Stimulated activated CD4-positive, alpha-beta T cell treated with anti-CD3 and anti-CD28 coated beads, Interleukin-1b, Interleukin-23, amount 100 ng/mL, for 1 hour (primary cell): ENCODE data around the gene PRKG1.

Experiments
- DNase-seq, 2 donors: peaks; one replicate each; pipeline ENCODE4 v3.0.0-alpha.2; 2020; ENCODE audit warnings: low read depth in 2 of 2

PRKG1 gene

GRCh38 chr10:51590818-51591217 is 516.5 kb downstream of the PRKG1 start:
- DNase-seq, result no peak

DNA sequence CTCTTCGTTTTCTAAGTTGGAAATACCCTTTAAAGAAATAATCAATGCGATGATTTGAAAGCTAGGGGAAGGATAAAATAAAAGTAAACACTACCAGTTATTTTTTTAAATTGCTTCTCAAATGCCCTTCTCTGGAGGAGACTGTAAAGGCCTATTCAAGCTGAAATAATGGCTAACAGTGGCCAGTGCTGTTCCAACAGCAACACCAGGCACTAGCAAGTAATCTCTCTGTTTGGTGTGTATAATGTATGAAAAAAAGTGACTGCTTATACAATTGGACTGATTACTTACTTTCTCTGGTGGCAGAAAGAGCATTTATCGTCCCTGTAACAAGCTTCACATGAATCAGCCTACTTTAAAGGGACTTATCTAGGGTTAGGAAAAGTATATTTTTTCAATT is 522.4 kb downstream of the PRKG1 start:
- DNase-seq, result no peak

DNA sequence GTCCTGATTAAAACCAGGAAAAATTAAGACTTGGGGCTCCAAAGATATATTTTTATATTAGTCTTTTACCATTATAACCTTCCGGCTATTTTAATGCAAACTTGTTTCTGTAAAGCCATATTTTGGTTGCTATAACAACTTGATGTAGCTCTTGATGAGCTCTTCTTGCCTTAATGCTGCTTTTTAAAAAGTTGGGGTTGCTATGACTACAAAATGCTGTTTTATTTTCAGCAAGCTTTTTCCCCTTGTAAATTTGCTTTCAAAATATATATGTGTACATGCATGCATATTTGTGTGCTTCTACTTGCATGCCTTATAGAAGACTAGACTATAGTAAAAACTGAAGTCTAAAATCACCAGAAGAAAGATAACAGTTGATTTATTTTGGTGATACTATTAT is 525.4 kb downstream of the PRKG1 start:
- DNase-seq, result no peak

GRCh38 chr10:51602326-51602725 is 528.0 kb downstream of the PRKG1 start:
- no peak for DNase-seq

- no peak for DNase-seq
Observed at GRCh38 chr10:51604579-51604978, 530.3 kb downstream of the PRKG1 start.

GRCh38 chr10:51606825-51607462 is 532.7 kb downstream of the PRKG1 start:
- DNase-seq, result no peak

GRCh38 chr10:51607463-51607835 is 533.2 kb downstream of the PRKG1 start:
- no peak for DNase-seq

DNA sequence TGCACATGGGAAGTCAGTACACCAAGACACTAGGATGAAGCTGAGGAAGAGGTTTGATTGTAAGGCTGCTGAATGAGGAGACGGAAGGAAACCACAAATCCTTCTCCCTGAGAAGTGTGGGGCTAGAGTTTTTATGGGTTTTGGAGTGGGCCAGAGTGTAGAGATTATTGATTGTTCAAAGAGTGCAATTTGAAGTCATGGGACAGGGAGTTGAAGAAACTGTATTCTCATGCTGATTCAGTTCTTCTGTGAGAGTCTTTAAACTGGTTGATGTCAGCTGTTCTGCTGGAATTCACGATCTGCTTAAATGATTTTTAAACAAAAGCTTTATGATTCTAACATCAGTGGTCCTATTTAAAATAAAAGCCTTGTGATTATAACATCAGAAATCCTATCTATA is 533.9 kb downstream of the PRKG1 start:
- no peak for DNase-seq

GRCh38 chr10:51615764-51616298 is 541.5 kb downstream of the PRKG1 start:
- DNase-seq, result no peak

- no peak for DNase-seq
Observed at GRCh38 chr10:51617576-51618235, 543.4 kb downstream of the PRKG1 start.

GRCh38 chr10:51619365-51619764 is 545.1 kb downstream of the PRKG1 start:
- no peak for DNase-seq

GRCh38 chr10:51620131-51620530 is 545.8 kb downstream of the PRKG1 start:
- DNase-seq, result no peak

DNA sequence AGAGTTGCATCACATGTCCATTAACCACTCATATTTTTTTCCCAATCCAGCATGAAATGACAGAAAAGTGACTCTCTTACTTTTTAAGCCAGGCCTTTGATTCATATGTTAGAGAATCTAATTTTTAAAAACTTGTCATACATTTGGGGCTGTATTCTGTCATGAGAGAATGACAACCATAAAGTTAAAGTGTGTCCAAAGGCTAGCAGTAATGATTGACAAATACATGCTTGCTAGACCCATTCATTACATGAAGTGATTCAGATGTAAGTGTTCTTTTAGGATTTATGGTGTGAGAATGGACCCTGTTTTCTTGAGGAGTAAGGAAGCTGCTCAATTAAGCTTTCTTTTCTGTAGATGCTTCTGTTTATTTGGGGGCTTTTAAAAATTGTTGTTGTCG is 549.7 kb downstream of the PRKG1 start:
- no peak for DNase-seq

DNA sequence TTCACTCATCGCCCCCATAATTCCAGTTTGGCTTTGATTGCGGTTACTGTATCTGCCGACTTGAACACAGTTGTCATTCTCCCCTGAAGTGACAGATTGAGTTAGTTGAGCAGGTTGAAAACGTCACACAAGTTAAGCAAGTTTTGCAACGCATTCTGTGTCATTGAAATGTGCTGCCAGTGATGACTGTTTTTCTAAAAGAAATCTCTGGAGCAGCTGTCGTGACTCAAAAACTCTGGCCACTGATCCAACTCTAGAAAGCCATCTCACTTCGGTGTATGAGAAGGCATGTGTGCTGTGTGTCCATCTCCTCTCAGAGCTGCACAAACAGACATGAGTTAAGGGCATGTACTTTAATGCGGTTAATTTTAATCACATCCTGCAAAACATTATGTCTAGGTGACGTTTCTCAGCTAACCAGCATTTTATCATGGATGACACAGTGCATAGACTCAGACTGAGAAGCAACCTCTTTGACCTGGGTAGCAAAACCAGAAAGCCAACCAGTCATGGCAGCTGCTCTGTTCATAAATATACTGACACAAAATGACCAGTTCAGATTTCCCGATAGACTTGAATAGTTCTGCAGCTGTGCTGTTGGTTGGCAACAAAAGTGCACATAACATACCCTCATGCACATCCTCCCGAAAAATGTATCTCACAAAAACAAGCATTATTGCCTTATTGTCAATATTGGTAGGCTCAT is 555.8 kb downstream of the PRKG1 start:
- DNase-seq, result no peak

DNA sequence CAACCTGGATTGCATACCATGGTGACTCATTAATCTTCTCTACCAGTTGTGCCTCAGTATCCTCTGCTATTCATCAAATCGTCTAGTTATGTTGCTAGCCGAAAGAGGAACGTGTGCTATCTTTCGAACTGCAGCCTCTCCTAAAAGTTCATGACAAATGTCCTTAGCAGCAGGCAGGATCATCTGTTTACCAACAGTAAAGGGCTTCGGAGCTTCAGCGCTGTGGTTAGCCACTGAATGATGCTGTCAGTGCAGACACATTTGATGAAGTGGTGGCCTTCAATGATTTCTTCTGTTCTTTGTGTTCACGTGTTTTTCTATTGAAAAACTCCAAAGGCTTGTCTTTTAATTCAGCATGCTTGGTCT is 556.3 kb downstream of the PRKG1 start:
- DNase-seq, result no peak

DNA sequence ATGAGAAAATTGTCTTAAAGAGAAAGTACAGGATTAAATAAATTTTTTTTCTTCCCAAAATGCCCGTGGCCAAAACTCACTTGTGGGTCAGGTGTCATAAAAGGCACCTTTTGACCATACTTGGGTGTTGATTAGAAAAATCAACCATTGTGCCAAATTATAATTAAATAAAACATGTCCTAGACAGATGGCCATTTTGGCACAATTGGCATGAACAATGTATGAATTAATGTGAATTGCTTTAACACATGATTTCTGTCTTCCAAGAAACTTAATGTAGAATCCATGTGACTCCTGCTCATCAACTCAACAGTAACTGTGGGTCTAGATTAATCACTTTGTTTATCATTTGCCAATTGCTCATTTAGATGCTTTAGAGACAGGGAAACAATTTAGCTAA is 561.1 kb downstream of the PRKG1 start:
- no peak for DNase-seq

GRCh38 chr10:51638211-51638610 is 563.9 kb downstream of the PRKG1 start:
- DNase-seq, result no peak

DNA sequence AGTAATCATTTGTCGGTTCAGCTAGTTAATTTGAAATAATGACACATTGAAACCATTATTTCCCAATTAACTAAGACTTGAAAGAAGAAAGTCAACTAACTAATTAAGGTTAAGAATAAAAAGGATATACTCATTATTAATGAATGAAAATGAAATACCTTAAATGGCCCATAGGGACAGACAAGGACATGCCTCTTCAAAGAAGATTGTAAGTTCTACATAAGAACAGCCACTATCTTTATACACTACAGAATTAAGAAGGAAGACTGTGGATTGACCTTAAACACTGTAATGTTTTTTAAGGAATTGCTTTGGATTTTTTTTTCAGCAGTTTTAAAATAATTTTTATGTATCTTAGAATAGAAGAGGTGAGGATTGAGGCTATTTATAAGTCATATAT is 564.5 kb downstream of the PRKG1 start:
- DNase-seq, result no peak

DNA sequence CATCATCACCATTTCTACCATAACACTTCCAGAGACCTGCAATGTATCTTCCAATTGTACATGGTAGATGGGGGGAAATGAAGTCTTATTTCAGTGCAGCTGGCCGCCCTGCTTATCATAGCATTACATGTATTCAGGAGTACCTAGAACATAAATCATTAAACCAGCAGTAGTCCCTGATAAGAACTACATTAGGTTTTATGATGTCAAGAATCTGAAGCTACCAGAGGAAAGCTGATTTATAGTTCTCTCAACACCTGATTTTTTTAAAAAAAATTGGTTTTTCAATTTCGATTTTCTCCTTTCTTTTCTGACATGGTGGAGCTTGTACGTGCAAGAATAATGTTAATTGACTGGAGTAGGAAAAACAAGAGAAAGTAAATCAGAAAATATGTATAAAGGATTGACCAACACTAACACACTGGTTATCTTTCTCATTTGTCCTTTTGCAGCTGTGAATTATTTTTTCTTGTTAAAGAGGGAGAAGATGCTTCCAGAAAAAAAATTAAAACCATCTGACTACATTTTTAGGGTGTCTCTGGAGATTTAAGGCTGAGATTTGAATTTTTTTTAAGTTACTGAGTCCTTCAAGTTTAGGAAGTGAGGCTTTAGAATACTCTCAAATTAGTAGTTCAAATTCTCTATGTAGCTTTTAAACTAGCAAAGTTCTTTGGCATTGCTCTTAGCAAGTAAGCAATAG is 566.0 kb downstream of the PRKG1 start:
- no peak for DNase-seq

GRCh38 chr10:51642581-51642980 is 568.3 kb downstream of the PRKG1 start:
- DNase-seq, result no peak

DNA sequence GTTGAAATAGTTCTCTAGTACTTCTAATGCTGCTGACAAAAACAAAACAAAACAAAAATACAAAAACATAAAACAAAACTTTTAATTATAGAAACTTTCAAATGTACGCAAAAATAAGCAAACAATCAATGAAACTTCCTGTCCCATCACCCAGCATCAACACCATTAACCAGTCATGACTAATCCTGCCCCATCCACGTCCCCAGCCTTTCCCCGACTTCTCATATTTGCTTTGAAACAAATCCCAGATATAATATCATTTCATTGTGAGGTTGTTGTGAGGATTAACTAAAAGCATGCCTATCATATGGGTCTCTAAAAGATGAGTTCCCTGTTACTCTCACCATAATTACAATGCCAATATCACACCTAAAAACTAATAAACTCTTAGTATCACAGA is 569.4 kb downstream of the PRKG1 start:
- DNase-seq, result no peak

DNA sequence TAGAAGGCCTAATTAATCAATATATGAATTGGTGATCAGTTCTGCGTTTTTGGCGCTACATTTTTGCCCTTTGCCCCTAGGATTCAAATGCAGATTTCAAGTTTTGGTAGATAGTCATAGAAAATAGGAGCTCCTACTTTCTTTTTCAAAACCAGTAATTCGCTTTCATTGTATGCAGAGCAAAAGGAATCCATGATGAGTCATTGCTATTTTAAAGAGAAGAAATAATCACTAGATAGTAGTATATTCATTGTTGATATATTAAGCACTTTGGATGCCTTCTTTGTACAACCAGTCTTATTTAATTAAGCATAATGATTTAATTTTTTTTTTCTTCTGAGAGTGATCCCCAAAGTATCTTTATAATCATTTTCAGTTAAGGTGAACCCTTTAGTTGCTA is 574.8 kb downstream of the PRKG1 start:
- no peak for DNase-seq

DNA sequence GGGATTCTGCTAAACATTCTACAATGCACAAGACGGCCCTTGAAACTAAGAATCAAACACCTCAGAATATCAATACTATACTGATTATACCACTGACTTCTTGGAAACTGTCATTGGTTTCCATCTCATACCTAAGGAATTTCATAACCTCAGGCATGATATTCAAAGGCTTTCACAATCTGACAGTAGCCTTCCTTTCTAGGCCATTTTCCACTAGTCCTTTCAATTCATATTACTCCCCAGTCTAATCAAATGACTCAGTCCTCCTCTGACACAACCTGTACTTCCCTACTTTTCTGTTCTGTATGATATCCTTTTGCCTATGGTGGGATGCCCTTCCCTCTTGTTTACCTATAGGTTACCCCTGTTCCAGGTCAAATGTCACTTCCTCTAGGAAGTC is 576.8 kb downstream of the PRKG1 start:
- DNase-seq, result no peak
